ENCODE measurements around the gene GVQW3. TPM values are rescaled to one million over a fixed set of nuclear protein-coding genes. Genes with fewer than 3 reads are reported as not detected.

GVQW3 gene
- polyA plus RNA-seq, 1 experiment = 1.2 TPM

DNA sequence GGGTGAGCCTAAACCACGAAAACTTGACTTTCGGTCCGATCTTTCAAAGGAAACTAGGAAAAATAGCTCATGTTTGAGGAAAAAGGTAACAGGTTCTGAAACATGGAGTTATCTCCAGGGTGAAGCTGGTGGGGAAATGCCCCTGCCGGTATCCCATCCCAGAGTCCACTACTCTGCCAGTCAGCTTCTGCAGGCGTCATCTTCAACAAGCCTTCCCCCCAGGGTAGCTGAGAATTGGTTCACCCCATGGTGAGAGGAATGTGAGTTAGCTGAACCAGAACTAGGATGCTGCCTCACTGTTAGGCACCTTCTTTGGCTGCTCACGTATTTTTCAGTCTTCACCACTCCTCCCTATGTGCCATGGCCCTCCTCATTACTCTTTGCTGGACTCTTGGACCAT, 1.1 kb downstream of the GVQW3 start:
- CTCF ChIA-PET = interaction anchor here (1.3 kb wide), 2 partner anchors 10 to 298 kb away, joined by 3 to 4 read pairs; no protein-coding TSS in a partner anchor
- POLR2A ChIA-PET = no interaction called here

DNA sequence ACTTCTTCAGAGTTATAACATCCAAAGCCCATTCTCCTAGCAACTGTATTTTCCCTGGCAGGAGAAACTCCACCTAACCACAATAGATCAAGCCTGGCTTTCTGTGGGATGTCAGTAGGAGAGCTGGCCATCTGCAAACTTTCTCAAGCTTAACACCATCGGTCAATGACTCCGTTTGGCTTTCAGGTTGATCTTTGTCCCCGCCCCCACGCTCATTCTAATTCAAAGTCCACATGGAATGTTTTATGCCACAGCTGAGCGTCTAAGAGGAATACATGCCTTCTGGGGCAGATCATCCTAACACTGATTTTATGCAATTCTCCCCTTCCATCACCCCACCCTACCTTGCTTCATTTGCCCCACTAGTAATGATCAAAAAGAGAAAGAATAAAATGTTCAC, 4.8 kb downstream of the GVQW3 start:
- no peak for TF ChIP-seq CTCF (IDR thresholded peaks at IDR 0.05; ENCODE audit: insufficient read depth, low read depth, low read length)
- Histone ChIP-seq H3K27me3 (ENCODE audit: control insufficient read depth, insufficient read depth, low read length) (no peaks in the 10 kb centered on the region), H3K36me3 (ENCODE audit: control insufficient read depth, insufficient read depth, low read length) (no peaks in the 10 kb centered on the region), H3K4me3 (ENCODE audit: low read depth, low read length) (no peak overlapping the region)
- CTCF ChIA-PET = no interaction called here
- DNase-seq (ENCODE audit: low read depth) = no peak
- POLR2A ChIA-PET = no interaction called here

More for the DNA sequence above, 1.1 kb downstream of the GVQW3 start:
- no peak for TF ChIP-seq CTCF (IDR thresholded peaks at IDR 0.05; ENCODE audit: insufficient read depth, low read depth, low read length)
- DNase-seq (ENCODE audit: low read depth) = no peak
- H3K4me3 ChIP-seq (ENCODE audit: low read depth, low read length) = no peak overlapping the region
- no peaks in the 10 kb centered on the region for H3K36me3 ChIP-seq (ENCODE audit: control insufficient read depth, insufficient read depth, low read length)
- no peaks in the 10 kb centered on the region for H3K27me3 ChIP-seq (ENCODE audit: control insufficient read depth, insufficient read depth, low read length)

DNA sequence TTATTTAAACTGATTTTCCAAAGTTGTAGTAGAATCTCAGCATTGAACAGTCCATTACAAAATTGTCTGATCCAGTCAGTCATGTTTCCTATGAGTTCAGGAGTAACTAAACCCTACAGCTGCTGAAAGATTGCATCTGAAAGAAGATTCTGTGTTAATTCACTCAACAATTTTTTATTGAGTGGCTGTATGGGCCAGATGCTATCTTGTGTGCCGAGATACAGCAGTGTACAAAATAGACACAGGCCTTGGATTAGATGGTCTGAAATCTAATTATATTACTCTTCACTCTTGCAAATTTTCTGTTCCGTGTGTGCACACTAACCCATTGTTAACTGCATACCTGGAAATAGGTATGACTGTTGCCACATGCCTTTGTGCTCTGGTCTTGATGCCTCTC, 7.3 kb downstream of the GVQW3 start:
- CTCF ChIA-PET = interaction anchor here (1.4 kb wide), 1 partner anchor 23 kb away, joined by 3 read pairs; no protein-coding TSS in a partner anchor
- no peak for TF ChIP-seq CTCF (IDR thresholded peaks at IDR 0.05; ENCODE audit: insufficient read depth, low read depth, low read length)
- Histone ChIP-seq H3K4me3 (ENCODE audit: low read depth, low read length) (no peak overlapping the region), H3K36me3 (ENCODE audit: control insufficient read depth, insufficient read depth, low read length) (no peaks in the 10 kb centered on the region), H3K27me3 (ENCODE audit: control insufficient read depth, insufficient read depth, low read length) (no peaks in the 10 kb centered on the region)
- no peak for DNase-seq (ENCODE audit: low read depth)
- POLR2A ChIA-PET = no interaction called here

DNA sequence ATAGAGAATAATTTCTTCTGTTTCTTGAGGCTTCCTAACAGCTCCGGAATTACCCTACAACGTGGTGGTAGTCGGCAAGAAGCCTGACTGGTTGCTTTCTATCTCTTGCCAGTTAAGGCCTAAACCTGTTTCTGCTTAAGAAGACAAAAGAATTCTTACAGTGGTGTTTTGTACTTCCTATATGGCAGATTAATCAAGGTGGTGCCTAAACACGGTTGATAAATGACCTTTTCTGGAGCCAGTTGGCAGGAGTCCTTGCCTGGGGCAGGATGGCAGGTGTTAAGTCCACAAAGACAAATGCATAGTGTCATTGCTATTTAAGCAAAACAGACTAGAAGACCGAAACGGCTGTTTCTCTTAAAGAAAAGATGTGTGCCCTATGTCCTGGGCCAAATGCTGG, 9.9 kb downstream of the GVQW3 start:
- no peaks in the 10 kb centered on the region for H3K27me3 ChIP-seq (ENCODE audit: control insufficient read depth, insufficient read depth, low read length)
- ChIA-PET CTCF (no interaction called here), POLR2A (no interaction called here)
- no peak for TF ChIP-seq CTCF (IDR thresholded peaks at IDR 0.05; ENCODE audit: insufficient read depth, low read depth, low read length)
- no peaks in the 10 kb centered on the region for H3K36me3 ChIP-seq (ENCODE audit: control insufficient read depth, insufficient read depth, low read length)
- no peak for DNase-seq (ENCODE audit: low read depth)
- no peak overlapping the region for H3K4me3 ChIP-seq (ENCODE audit: low read depth, low read length)

GRCh38 chr11:76391811-76392475, 10.8 kb downstream of the GVQW3 start:
- TF ChIP-seq CTCF (IDR thresholded peaks at IDR 0.05; ENCODE audit: insufficient read depth, low read depth, low read length) = no peak
- Histone ChIP-seq H3K36me3 (ENCODE audit: control insufficient read depth, insufficient read depth, low read length) (no peaks in the 10 kb centered on the region), H3K27me3 (ENCODE audit: control insufficient read depth, insufficient read depth, low read length) (no peaks in the 10 kb centered on the region), H3K4me3 (ENCODE audit: low read depth, low read length) (no peak overlapping the region)
- POLR2A ChIA-PET = no interaction called here
- no peak for DNase-seq (ENCODE audit: low read depth)
- CTCF ChIA-PET = interaction anchor here (0.7 to 1.0 kb wide), 2 partner anchors 10 to 36 kb away, joined by 3 to 4 read pairs; partner anchors contain the start of genes GVQW3 and THAP12
